OCI-LY7 (cell line): ENCODE results near the gene PHIP. TPM values are rescaled to one million over a fixed set of nuclear protein-coding genes. Genes with fewer than 3 reads are reported as not detected.

ENCODE experiments used
- BruUV-seq: library from RNA; stranded (reverse); fragments of 400-500 nt; replicated peaks from 2 replicates; lab custom pipeline; 2021; lab: Mats Ljungman, UMichigan
- CTCF ChIA-PET: fragments of 300-600 bp; sonication (Branson Sonifier 250); formaldehyde crosslinking; loops from one replicate; lab custom pipeline; 2022; ENCODE audit warnings: antibody characterized with exemption; ENCODE audit not compliant: unreplicated experiment; lab: Charles Lee
- POLR2A ChIA-PET: fragments of 300-600 bp; sonication (Branson Sonifier 250); formaldehyde crosslinking; loops from one replicate; lab custom pipeline; 2022; ENCODE audit warnings: antibody characterized with exemption; lab: Charles Lee
- DNase-seq: peaks from one replicate; pipeline ENCODE4 v3.0.0-alpha.2; 2015; ENCODE audit warnings: low spot score
- H2AFZ ChIP-seq: fragments of 200-600 bp; sonication (generic), shearing (Covaris generic); 2 replicates; pipeline ENCODE4 v1.6.1; 2014; ENCODE audit warnings: mild to moderate bottlenecking, antibody characterized with exemption, low read length, moderate library complexity
- H3K27ac ChIP-seq: fragments of 200-600 bp; sonication (generic); 2 replicates; pipeline ENCODE4 v1.5.1; 2014; ENCODE audit warnings: mixed run types, low read depth, mild to moderate bottlenecking, moderate library complexity, low read length, inconsistent platforms; ENCODE audit not compliant: poor library complexity, severe bottlenecking
- H3K36me3 ChIP-seq: fragments of 200-600 bp; sonication (generic); 2 replicates; pipeline ENCODE4 v1.6.1; 2014; ENCODE audit warnings: mild to moderate bottlenecking, antibody characterized with exemption, low read length, moderate library complexity, mixed read lengths; ENCODE audit not compliant: insufficient read depth
- H3K4me1 ChIP-seq: fragments of 200-600 bp; sonication (generic); 2 replicates; pipeline ENCODE4 v1.5.1; 2014; ENCODE audit warnings: mild to moderate bottlenecking, low read length; ENCODE audit not compliant: insufficient read depth, poor library complexity, severe bottlenecking
- H3K4me2 ChIP-seq: fragments of 200-600 bp; sonication (generic); 2 replicates; pipeline ENCODE4 v1.6.1; 2014; ENCODE audit warnings: mild to moderate bottlenecking, low read length
- H3K4me3 ChIP-seq: fragments of 200-600 bp; sonication (generic); 2 replicates; pipeline ENCODE4 v1.5.1; 2014; ENCODE audit warnings: mild to moderate bottlenecking, low read depth, low read length; ENCODE audit not compliant: poor library complexity, severe bottlenecking
- H3K79me2 ChIP-seq: fragments of 200-600 bp; sonication (generic); 2 replicates; pipeline ENCODE4 v1.6.1; 2016; ENCODE audit warnings: low read depth, mild to moderate bottlenecking, low read length, moderate library complexity, mixed read lengths; ENCODE audit not compliant: insufficient read depth
- H3K9me2 ChIP-seq: fragments of 200-600 bp; sonication (generic); 2 replicates; pipeline ENCODE4 v1.6.1; 2016; ENCODE audit warnings: mild to moderate bottlenecking, low read length, mixed read lengths; ENCODE audit not compliant: insufficient read depth
- H3K9me3 ChIP-seq: fragments of 200-600 bp; sonication (generic); 2 replicates; pipeline ENCODE4 v1.6.1; 2014; ENCODE audit warnings: mild to moderate bottlenecking, mixed run types, low read length, mixed read lengths
- H4K20me1 ChIP-seq: fragments of 200-600 bp; sonication (generic); 2 replicates; pipeline ENCODE4 v1.6.1; 2014; ENCODE audit warnings: mild to moderate bottlenecking, antibody characterized with exemption, low read length, moderate library complexity, mixed read lengths; ENCODE audit not compliant: insufficient read depth
- EZH2phosphoT487 ChIP-seq: fragments of 200-600 bp; sonication (generic); IDR thresholded peaks from 2 replicates; pipeline ENCODE4 v1.6.1; 2018; ENCODE audit warnings: low read depth, borderline replicate concordance, mild to moderate bottlenecking, mixed run types, antibody characterized with exemption, low read length, moderate library complexity, mixed read lengths
- intact Hi-C: fragments of 100-400 bp; cut with micrococcal nuclease; formaldehyde crosslinking; loops from one replicate; pipeline ENCODE4 v1.10.0; 2022; ENCODE audit not compliant: unreplicated experiment
- total RNA-seq, 2 experiments: library from RNA; depleted of rRNA in 1 of 2; stranded (reverse); fragments of >200 nt in 1 of 2; shearing (Covaris generic) in 1 of 2; gene quantifications; 2 replicates each; pipeline ENCODE4 v1.2.3, GENCODE V29; 2014 to 2022
- TF ChIP-seq, protein P1 (sequence below): fragments of 200-600 bp; sonication (generic); conservative IDR thresholded peaks from 2 replicates; pipeline ENCODE4 v1.5.1; 2014; ENCODE audit warnings: mild to moderate bottlenecking, antibody characterized with exemption, low read length, moderate library complexity, mixed read lengths

Gene PHIP
- total RNA-seq, 2 experiments from 2014 or later: 32.1 to 46.6 TPM

DNA sequence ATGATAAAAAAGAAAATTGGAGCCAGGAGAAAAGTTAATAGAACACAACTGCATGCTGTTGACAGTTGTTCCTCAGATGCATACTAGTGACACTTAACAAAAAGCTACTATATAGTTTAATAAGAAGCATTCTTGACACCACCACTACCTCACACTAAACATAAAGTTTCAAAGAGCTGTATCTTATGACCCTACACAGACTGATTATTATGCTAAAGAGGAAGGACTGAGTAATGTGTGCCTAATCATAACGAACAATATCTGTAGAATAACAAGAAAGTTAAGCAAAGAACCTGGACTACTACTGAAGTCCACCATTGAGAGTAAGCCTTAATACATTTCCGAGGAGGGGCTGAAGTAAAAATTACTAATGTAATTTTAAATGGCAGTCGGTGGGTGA is 110.9 kb downstream of the PHIP start:
- intact Hi-C loops: no loop called here
- no peaks in the 10 kb centered on the region for H3K4me1 ChIP-seq
- CTCF ChIA-PET: no interaction called here
- H3K9me2 ChIP-seq: no peaks in the 10 kb centered on the region
- no peaks in the 10 kb centered on the region for H3K79me2 ChIP-seq
- no peaks in the 10 kb centered on the region for H3K9me3 ChIP-seq
- no peak overlapping the region for H3K4me3 ChIP-seq
- no TSS peak for BruUV-seq
- POLR2A ChIA-PET: interaction anchor here (0.6 to 0.9 kb wide), 3 partner anchors 35 to 591 kb away, joined by 3 read pairs; no protein-coding TSS in a partner anchor
- TF ChIP-seq, protein P1, sequence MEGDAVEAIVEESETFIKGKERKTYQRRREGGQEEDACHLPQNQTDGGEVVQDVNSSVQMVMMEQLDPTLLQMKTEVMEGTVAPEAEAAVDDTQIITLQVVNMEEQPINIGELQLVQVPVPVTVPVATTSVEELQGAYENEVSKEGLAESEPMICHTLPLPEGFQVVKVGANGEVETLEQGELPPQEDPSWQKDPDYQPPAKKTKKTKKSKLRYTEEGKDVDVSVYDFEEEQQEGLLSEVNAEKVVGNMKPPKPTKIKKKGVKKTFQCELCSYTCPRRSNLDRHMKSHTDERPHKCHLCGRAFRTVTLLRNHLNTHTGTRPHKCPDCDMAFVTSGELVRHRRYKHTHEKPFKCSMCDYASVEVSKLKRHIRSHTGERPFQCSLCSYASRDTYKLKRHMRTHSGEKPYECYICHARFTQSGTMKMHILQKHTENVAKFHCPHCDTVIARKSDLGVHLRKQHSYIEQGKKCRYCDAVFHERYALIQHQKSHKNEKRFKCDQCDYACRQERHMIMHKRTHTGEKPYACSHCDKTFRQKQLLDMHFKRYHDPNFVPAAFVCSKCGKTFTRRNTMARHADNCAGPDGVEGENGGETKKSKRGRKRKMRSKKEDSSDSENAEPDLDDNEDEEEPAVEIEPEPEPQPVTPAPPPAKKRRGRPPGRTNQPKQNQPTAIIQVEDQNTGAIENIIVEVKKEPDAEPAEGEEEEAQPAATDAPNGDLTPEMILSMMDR: no peak
- TF ChIP-seq EZH2phosphoT487: no peak
- no peak overlapping the region for H3K4me2 ChIP-seq
- no peak overlapping the region for H2AFZ ChIP-seq
- DNase-seq: no peak
- H3K27ac ChIP-seq: no peak overlapping the region
- peaks cover 88% of the 10 kb centered on the region for H3K36me3 ChIP-seq
- H4K20me1 ChIP-seq: 0 out of 2 replicates have a peak, but pooled peaks cover 6% of the 10 kb centered on the region

DNA sequence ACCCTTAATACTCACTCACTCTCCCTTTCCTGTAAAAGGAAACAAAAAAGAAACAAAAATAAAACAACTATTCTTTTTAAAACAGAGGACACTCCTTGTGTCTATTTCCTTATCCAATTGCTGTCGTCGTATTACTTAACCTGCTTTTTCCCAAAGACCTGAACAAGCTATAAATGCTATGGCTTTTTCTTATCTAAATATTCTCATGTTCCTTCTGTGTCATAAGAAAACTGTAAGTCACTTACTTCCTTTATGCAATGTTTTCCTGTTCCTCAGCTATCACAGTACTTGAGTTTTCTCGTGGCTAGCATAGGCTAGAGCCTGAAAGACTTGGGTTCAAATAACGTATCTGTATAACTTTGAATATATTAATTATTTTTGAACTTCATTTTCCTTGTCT is 111.5 kb downstream of the PHIP start:
- Histone ChIP-seq H3K9me3 (no peaks in the 10 kb centered on the region), H2AFZ (no peak overlapping the region), H3K4me1 (no peaks in the 10 kb centered on the region), H4K20me1 (0 out of 2 replicates have a peak, but pooled peaks cover 6% of the 10 kb centered on the region), H3K4me2 (no peak overlapping the region), H3K4me3 (no peak overlapping the region), H3K79me2 (no peaks in the 10 kb centered on the region), H3K36me3 (peaks cover 95% of the 10 kb centered on the region), H3K9me2 (no peaks in the 10 kb centered on the region), H3K27ac (no peak overlapping the region)
- no peak for DNase-seq
- TF ChIP-seq, protein P1: no peak
- TF ChIP-seq EZH2phosphoT487: no peak
- POLR2A ChIA-PET: interaction anchor here (0.5 to 0.6 kb wide), 2 partner anchors 36 to 732 kb away, joined by 3 read pairs; no protein-coding TSS in a partner anchor
- CTCF ChIA-PET: no interaction called here
- intact Hi-C loops: no loop called here
- BruUV-seq: no TSS peak

DNA sequence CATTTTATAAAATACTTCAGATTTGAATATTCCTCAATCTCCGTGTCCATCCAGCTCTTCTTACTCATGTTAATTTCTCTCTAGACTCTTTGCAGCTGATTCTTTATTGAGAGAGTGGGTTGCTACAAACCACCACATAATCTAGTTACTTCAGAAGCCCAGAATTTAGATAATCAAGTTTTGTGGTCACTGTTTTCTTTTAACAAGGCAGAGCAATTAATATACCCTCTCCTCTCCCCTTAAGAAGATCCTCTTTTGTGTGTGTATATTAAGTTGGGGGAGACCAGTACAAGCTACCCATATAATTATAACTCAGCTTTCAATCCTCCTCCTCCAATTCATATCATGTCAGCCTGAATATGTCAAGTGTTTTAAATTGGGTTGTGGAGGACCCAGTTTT is 115.6 kb downstream of the PHIP start:
- Histone ChIP-seq H3K79me2 (no peaks in the 10 kb centered on the region), H3K27ac (no peak overlapping the region), H4K20me1 (0 out of 2 replicates have a peak, but pooled peaks cover 3% of the 10 kb centered on the region), H2AFZ (no peak overlapping the region), H3K9me2 (no peaks in the 10 kb centered on the region), H3K4me3 (no peak overlapping the region), H3K9me3 (no peaks in the 10 kb centered on the region), H3K4me2 (no peak overlapping the region), H3K36me3 (peaks cover 97% of the 10 kb centered on the region), H3K4me1 (no peaks in the 10 kb centered on the region)
- ChIA-PET CTCF (no interaction called here), POLR2A (interaction anchor here (1.0 to 1.4 kb wide), 2 partner anchors 13 to 53 kb away, joined by 3 read pairs; no protein-coding TSS in a partner anchor)
- no peak for DNase-seq
- intact Hi-C loops: loop anchor here (5.0 kb wide), 1 partner anchor 50 kb away; no protein-coding TSS in a partner anchor
- TF ChIP-seq, protein P1: no peak
- TF ChIP-seq EZH2phosphoT487: no peak
- BruUV-seq: no TSS peak
